ENCODE data around the gene POP7. TPM values are rescaled to one million over a fixed set of nuclear protein-coding genes. Genes with fewer than 3 reads are reported as not detected.

POP7 gene
- total RNA-seq, 6 experiments from 2014 or later, result 13.0 to 52.2 (median 29.2) TPM

DNA sequence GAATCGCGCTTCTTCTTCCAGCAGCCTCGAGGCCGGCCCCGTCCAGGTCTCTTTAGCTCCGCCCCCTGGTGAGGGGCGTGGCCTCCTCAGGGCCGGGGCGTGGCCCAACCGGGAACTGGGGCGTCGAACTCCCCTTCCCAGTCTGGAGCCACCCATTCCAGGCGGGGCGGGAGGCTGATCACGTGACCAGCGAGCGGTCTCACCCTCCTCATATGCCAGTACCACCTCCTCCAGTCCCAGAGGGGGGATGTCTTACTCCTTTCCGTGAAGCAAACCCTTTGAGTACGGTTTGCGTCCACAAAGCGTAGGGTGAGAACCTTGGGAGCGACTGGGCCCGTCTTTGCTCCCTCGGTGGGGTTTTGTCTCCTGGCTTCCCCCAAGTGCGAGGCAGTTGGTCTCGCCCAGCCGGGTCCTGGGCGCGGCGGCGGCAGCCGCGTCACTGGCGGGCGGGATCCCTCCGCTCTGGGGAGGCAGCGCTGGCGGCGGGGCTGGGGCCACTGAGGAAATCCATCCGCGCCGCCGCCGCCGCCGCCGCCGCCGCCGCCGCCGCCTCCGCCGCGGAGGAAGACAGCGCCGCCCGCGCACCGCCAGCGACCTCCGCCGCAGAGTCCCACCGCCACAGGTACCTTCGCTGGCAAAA lies 32.5 kb upstream of the POP7 start, which contains the start of gene GNB2:
TSS of gene GNB2 (plus strand) at position 439 of the 640 bp plus-strand sequence. CDS start 2,526 bp downstream, outside the sequence.
- peak within 1 kb of the TSS; percentile 91 to 99 (median 98) for H3K27ac ChIP-seq
- peak; percentile 99 to 100 (median 100) for DNase-seq
- WGBS (ENCODE audit: insufficient coverage, low coverage, low lambda C conversion rate, missing lambda C conversion rate), result 0% methylated on average over 6 of the region's 65 CpGs
- no peaks in the 10 kb centered on the region for H3K9me3 ChIP-seq
- ATAC-seq, result peak; percentile 82 to 90 (median 86)
- no peaks in the 10 kb centered on the region for H3K27me3 ChIP-seq
- H3K4me1 ChIP-seq, result peaks cover 0 to 3% (median 0%) of the 10 kb centered on the region in 4 donors
- peak within 1 kb of the TSS; percentile 68 to 91 (median 90) for H3K4me3 ChIP-seq
- H3K36me3 ChIP-seq, result peaks cover 2 to 22% (median 11%) of the 10 kb centered on the region in 4 donors
- intact Hi-C loops (cut with DNase I), result loop anchor here in 1 of 2 donors (10.0 kb wide), 1 partner anchor 89 kb away; the partner anchor contains the start of genes FBXO24 and LRCH4
- TF ChIP-seq, protein P1, sequence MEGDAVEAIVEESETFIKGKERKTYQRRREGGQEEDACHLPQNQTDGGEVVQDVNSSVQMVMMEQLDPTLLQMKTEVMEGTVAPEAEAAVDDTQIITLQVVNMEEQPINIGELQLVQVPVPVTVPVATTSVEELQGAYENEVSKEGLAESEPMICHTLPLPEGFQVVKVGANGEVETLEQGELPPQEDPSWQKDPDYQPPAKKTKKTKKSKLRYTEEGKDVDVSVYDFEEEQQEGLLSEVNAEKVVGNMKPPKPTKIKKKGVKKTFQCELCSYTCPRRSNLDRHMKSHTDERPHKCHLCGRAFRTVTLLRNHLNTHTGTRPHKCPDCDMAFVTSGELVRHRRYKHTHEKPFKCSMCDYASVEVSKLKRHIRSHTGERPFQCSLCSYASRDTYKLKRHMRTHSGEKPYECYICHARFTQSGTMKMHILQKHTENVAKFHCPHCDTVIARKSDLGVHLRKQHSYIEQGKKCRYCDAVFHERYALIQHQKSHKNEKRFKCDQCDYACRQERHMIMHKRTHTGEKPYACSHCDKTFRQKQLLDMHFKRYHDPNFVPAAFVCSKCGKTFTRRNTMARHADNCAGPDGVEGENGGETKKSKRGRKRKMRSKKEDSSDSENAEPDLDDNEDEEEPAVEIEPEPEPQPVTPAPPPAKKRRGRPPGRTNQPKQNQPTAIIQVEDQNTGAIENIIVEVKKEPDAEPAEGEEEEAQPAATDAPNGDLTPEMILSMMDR (IDR thresholded peaks at IDR 0.05), result peak in 1 of 4 donors; percentile 11
- TF ChIP-seq POLR2A (IDR thresholded peaks at IDR 0.05), result peak; percentile 88

- Histone ChIP-seq H3K9me3 (no peaks in the 10 kb centered on the region), H3K27me3 (no peaks in the 10 kb centered on the region), H3K27ac (peak overlapping the region; percentile 91 to 99 (median 98)), H3K4me1 (peaks cover 0 to 3% (median 0%) of the 10 kb centered on the region in 4 donors), H3K4me3 (peak overlapping the region; percentile 68 to 91 (median 90)), H3K36me3 (peaks cover 4 to 27% (median 15%) of the 10 kb centered on the region in 4 donors)
- DNase-seq (peak; percentile 65 to 74 (median 67)), ATAC-seq (peak in 3 of 4 donors; percentile 0 to 3 (median 1))
- peak; percentile 17 for TF ChIP-seq POLR2A (IDR thresholded peaks at IDR 0.05)
- TF ChIP-seq, protein P1 (IDR thresholded peaks at IDR 0.05), result no peak
- intact Hi-C loops (cut with DNase I), result loop anchor here in 1 of 2 donors (10.0 kb wide), 1 partner anchor 89 kb away; the partner anchor contains the start of genes FBXO24 and LRCH4
- WGBS (ENCODE audit: insufficient coverage, low coverage, low lambda C conversion rate, missing lambda C conversion rate), result 2% methylated on average over 13 of the region's 34 CpGs
Measured at GRCh38 chr7:100673942-100674410, 31.9 kb upstream of the POP7 start.

DNA sequence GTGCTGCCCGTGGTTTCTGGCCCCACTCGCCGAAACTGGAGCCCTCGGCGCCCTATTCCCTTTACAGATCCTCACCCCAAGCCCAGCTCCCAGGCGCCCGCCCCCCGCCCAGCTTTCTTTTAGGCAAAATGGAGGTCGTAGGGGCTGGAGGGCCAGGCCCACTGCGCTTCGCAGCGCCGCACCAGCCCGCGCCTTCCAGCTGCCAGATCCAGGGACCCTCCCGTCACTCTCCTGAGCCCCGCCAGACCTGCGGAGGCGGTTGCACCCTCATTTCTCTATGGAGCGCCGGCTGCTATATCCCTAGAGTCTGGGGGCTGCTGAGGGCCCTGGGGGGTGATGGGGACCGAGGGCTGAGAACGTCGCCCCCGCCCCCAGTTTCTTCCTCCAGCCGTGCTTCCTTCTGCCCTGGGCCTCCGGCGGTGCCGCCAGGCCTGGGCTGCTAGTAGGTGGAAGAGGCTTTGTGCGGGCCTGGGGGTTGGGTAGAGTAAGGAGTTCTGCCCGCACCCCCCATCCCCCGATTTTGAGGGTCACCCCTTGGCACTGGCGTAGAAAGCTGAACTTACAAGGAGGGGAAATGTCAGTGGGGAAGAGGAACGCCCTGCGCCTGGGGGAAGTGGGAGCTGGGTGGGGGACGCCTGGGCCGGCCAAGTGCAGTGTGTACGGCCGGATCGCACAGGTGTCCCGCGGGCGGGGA lies 31.4 kb upstream of the POP7 start:
- Histone ChIP-seq H3K9me3 (no peaks in the 10 kb centered on the region), H3K27me3 (no peaks in the 10 kb centered on the region), H3K36me3 (peaks cover 4 to 32% (median 15%) of the 10 kb centered on the region in 4 donors), H3K4me1 (peaks cover 0 to 3% (median 0%) of the 10 kb centered on the region in 4 donors), H3K4me3 (peak overlapping the region; percentile 68 to 91 (median 90)), H3K27ac (peak overlapping the region; percentile 91 to 99 (median 98))
- no peak for TF ChIP-seq POLR2A (IDR thresholded peaks at IDR 0.05)
- TF ChIP-seq, protein P1 (IDR thresholded peaks at IDR 0.05), result no peak
- peak; percentile 49 to 67 (median 63) for DNase-seq
- ATAC-seq, result peak in 1 of 4 donors; percentile 2
- under 1% methylated on average over 23 of the region's 43 CpGs for WGBS (ENCODE audit: insufficient coverage, low coverage, low lambda C conversion rate, missing lambda C conversion rate)
- intact Hi-C loops (cut with DNase I), result loop anchor here in 1 of 2 donors (10.0 kb wide), 1 partner anchor 90 kb away; the partner anchor contains the start of genes FBXO24 and LRCH4

DNA sequence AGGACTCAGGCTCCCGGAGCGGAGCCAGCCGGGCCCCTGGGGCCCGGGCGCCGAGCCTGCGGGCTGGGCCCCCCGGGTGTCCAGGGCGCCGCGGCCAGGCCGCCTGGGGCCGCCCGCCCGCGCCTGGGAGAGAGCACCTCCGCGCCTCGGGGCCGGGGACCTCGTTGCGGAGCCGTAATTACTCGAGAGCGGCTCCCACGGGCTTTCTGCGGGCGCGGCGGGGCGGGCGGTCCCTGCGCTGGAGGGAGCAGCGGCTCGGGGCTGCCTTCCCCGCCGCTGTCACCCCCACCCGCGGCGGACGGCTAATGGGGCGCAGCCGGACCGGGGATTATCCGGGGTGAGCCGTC lies 30.8 kb upstream of the POP7 start:
- Histone ChIP-seq H3K27me3 (no peaks in the 10 kb centered on the region), H3K4me1 (peaks cover 0 to 5% (median 2%) of the 10 kb centered on the region in 4 donors), H3K27ac (peak overlapping the region; percentile 91 to 99 (median 98)), H3K4me3 (peak overlapping the region; percentile 68 to 91 (median 90)), H3K36me3 (peaks cover 4 to 35% (median 15%) of the 10 kb centered on the region in 4 donors), H3K9me3 (no peaks in the 10 kb centered on the region)
- no peak for TF ChIP-seq POLR2A (IDR thresholded peaks at IDR 0.05)
- TF ChIP-seq, protein P1 (IDR thresholded peaks at IDR 0.05), result no peak
- 0% methylated on average over 3 of the region's 46 CpGs for WGBS (ENCODE audit: insufficient coverage, low coverage, low lambda C conversion rate, missing lambda C conversion rate)
- intact Hi-C loops (cut with DNase I), result loop anchor here in 1 of 2 donors (10.0 kb wide), 1 partner anchor 90 kb away; the partner anchor contains the start of genes FBXO24 and LRCH4
- DNase-seq, result peak in 1 of 3 donors; percentile 59
- ATAC-seq, result peak in 1 of 4 donors; percentile 1

Measured in right lobe of liver (tissue), 6 donors.